Keratinocyte (primary cell): ENCODE results near the gene ETFA. TPM values are rescaled to one million over a fixed set of nuclear protein-coding genes. Genes with fewer than 3 reads are reported as not detected.

Source experiments
- DNase-seq: peaks from one replicate; pipeline ENCODE4 v3.0.0-alpha.2; 2011; ENCODE audit warnings: low read depth, missing footprints, low spot score
- FAIRE-seq: peaks from 2 replicates; lab custom pipeline; 2011; peaks lifted over from hg19 to GRCh38; lab: Jason Lieb, UNC
- H2AFZ ChIP-seq: 2 replicates; pipeline ENCODE4 v1.6.0; 2012; ENCODE audit warnings: low read length, control low read depth, inconsistent platforms; ENCODE audit not compliant: control insufficient read depth
- H3K27ac ChIP-seq: 2 replicates; pipeline ENCODE4 v1.5.1; 2011; ENCODE audit warnings: low read length; ENCODE audit not compliant: control insufficient read depth, insufficient read depth
- H3K27me3 ChIP-seq: 3 replicates; pipeline ENCODE4 v1.6.0; 2011; ENCODE audit warnings: low read length; ENCODE audit not compliant: control insufficient read depth, insufficient read depth; ENCODE audit errors: extremely low read depth
- H3K36me3 ChIP-seq, 2 experiments: 2 replicates in 1 of 2; 3 replicates in 1 of 2; pipeline ENCODE4 v1.5.1; 2011; ENCODE audit warnings: low read length in 2 of 2, mild to moderate bottlenecking in 1 of 2; ENCODE audit not compliant: control insufficient read depth in 2 of 2, insufficient read depth in 2 of 2; ENCODE audit errors: extremely low read depth in 1 of 2
- H3K4me1 ChIP-seq: 3 replicates; pipeline ENCODE4 v1.5.1; 2011; ENCODE audit warnings: low read length; ENCODE audit not compliant: control insufficient read depth, insufficient read depth; ENCODE audit errors: extremely low read depth
- H3K4me2 ChIP-seq: 3 replicates; pipeline ENCODE4 v1.6.0; 2011; ENCODE audit warnings: low read depth, low read length; ENCODE audit not compliant: control insufficient read depth, insufficient read depth; ENCODE audit errors: extremely low read depth
- H3K4me3 ChIP-seq, 3 experiments: fragments of 200-600 bp in 1 of 3; sonication (generic) in 1 of 3; 2 replicates in 2 of 3; 3 replicates in 1 of 3; pipeline ENCODE4 v1.5.1; 2011 to 2016; ENCODE audit warnings: low read length in 3 of 3, mild to moderate bottlenecking in 3 of 3, control low read depth in 2 of 3, inconsistent platforms in 1 of 3, low read depth in 1 of 3, mixed read lengths in 1 of 3, mixed run types in 1 of 3, moderate library complexity in 1 of 3; ENCODE audit not compliant: control insufficient read depth in 2 of 3, insufficient read depth in 2 of 3; ENCODE audit errors: extremely low read depth in 1 of 3
- H3K79me2 ChIP-seq: 2 replicates; pipeline ENCODE4 v1.6.0; 2012; ENCODE audit warnings: low read length; ENCODE audit not compliant: control insufficient read depth, insufficient read depth
- H3K9ac ChIP-seq: 3 replicates; pipeline ENCODE4 v1.6.0; 2011; ENCODE audit warnings: low read length; ENCODE audit not compliant: control insufficient read depth, insufficient read depth; ENCODE audit errors: extremely low read depth
- H3K9me1 ChIP-seq: 3 replicates; pipeline ENCODE4 v1.6.0; 2011; ENCODE audit warnings: low read length; ENCODE audit not compliant: control insufficient read depth, insufficient read depth; ENCODE audit errors: extremely low read depth
- H3K9me3 ChIP-seq: 2 replicates; pipeline ENCODE4 v1.5.1; 2012; ENCODE audit warnings: low read depth, low read length; ENCODE audit not compliant: control insufficient read depth
- H4K20me1 ChIP-seq: 3 replicates; pipeline ENCODE4 v1.6.0; 2011; ENCODE audit warnings: low read length; ENCODE audit not compliant: control insufficient read depth, insufficient read depth; ENCODE audit errors: extremely low read depth
- EZH2 ChIP-seq: IDR thresholded peaks from one replicate; pipeline ENCODE4 v1.6.1; 2012; ENCODE audit warnings: inconsistent platforms, mild to moderate bottlenecking, low read length, moderate library complexity
- dilution Hi-C: fragments of 300-500 bp; cut with MboI; formaldehyde crosslinking; loops from one replicate; pipeline ENCODE4 v1.7.0; 2020; ENCODE audit warnings: low sequenced_read_pairs; ENCODE audit not compliant: extremely low pct_ligation_motif_present
- polyA plus RNA-seq, 5 experiments: library from polyadenylated mRNA; depleted of rRNA in 3 of 5; stranded (reverse) in 3 of 5; stranded (forward) in 1 of 5; unstranded in 1 of 5; fragments of >200 nt; gene quantifications; 1 replicate in 1 of 5; 2 replicates in 3 of 5; 3 replicates in 1 of 5; pipeline versions ENCODE4 v1.2.1 to v1.2.3, GENCODE V29; 2011 to 2012; ENCODE audit warnings: missing spikeins in 2 of 5, low read depth in 1 of 5, low replicate concordance in 1 of 5
- TF ChIP-seq, protein P1 (sequence below), 3 experiments: IDR thresholded peaks in 1 of 3; conservative IDR thresholded peaks in 1 of 3; optimal IDR thresholded peaks in 1 of 3; 2 replicates in 2 of 3; 3 replicates in 1 of 3; pipeline versions ENCODE3 to v1.5.1; 2011; ENCODE audit warnings: low read length in 3 of 3, mild to moderate bottlenecking in 3 of 3, moderate library complexity in 2 of 3, control low read depth in 1 of 3, inconsistent platforms in 1 of 3; ENCODE audit not compliant: insufficient read depth in 2 of 3; ENCODE audit errors: extremely low read depth in 1 of 3

The ETFA gene
- polyA plus RNA-seq, 1 donor (not counting 4 experiments of a cell fraction or from before 2014, with no cell fraction given) = 230 TPM

DNA sequence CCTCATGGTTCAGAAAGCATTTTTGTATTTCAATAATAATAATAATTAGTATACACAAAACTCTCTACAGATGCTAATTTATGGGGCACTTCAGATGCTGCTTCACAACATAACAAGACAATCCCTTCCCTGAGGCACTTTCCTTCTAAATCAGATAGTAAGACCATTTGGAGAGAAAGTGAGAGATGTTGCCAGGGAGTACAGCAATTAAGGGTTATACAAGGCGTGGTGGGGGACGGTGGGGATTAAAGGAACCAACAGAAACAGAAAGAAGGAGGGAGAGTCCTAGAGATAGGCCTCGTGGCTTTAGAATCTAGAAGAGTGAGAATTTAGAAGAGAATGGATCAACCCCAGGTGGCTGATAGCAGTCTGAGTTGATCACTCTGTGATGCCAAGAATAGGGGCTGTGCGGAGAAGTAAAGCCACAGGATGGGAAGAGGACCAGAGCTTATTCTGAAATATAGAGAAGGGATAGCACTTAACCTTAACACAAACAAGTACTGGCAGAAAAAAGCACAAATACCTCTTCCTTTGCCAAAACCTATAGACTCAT is 76.9 kb downstream of the ETFA start:
- H3K27ac ChIP-seq = no peak overlapping the region
- no peak overlapping the region for H3K4me2 ChIP-seq
- TF ChIP-seq, protein P1, sequence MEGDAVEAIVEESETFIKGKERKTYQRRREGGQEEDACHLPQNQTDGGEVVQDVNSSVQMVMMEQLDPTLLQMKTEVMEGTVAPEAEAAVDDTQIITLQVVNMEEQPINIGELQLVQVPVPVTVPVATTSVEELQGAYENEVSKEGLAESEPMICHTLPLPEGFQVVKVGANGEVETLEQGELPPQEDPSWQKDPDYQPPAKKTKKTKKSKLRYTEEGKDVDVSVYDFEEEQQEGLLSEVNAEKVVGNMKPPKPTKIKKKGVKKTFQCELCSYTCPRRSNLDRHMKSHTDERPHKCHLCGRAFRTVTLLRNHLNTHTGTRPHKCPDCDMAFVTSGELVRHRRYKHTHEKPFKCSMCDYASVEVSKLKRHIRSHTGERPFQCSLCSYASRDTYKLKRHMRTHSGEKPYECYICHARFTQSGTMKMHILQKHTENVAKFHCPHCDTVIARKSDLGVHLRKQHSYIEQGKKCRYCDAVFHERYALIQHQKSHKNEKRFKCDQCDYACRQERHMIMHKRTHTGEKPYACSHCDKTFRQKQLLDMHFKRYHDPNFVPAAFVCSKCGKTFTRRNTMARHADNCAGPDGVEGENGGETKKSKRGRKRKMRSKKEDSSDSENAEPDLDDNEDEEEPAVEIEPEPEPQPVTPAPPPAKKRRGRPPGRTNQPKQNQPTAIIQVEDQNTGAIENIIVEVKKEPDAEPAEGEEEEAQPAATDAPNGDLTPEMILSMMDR (optimal IDR thresholded peaks at IDR 0.05 in 1 of 3, IDR thresholded peaks at IDR 0.05 in 1 of 3, conservative IDR thresholded peaks at IDR 0.05 in 1 of 3; ENCODE audit: extremely low read depth in 1 of 3, insufficient read depth in 2 of 3, low read length in 3 of 3) = no peak
- no peak for TF ChIP-seq EZH2
- H4K20me1 ChIP-seq = no peaks in the 10 kb centered on the region
- H3K36me3 ChIP-seq = peaks cover 4 to 6% of the 10 kb centered on the region in 2 experiments
- H3K79me2 ChIP-seq = no peaks in the 10 kb centered on the region
- H3K9ac ChIP-seq = no peak overlapping the region
- no peaks in the 10 kb centered on the region for H3K9me1 ChIP-seq
- H3K4me3 ChIP-seq = no peak overlapping the region
- no peak overlapping the region for H2AFZ ChIP-seq
- peaks cover 5% of the 10 kb centered on the region for H3K4me1 ChIP-seq
- FAIRE-seq = no peak
- dilution Hi-C loops = no loop called here
- no peaks in the 10 kb centered on the region for H3K9me3 ChIP-seq
- no peak for DNase-seq
- no peaks in the 10 kb centered on the region for H3K27me3 ChIP-seq

DNA sequence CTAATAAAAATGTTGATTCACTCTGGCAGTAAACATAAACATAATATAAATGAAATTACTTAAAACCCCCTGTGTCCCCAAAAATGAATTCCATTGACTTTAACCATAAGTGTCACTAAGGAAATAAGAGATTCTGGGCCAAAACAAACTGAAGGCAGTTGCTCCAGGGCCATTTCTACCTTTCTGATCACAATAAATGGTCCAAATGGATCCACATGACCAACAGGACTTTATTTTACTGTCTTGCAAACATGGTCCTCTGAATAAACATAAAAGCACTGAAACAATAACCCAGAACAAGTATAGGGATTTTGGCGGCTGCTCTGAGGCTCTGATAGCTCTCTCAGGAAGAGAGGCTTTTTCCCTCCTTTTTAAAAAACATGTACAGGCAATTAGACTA is 77.3 kb downstream of the ETFA start:
- H3K27me3 ChIP-seq = no peaks in the 10 kb centered on the region
- H3K9ac ChIP-seq = no peak overlapping the region
- no peaks in the 10 kb centered on the region for H4K20me1 ChIP-seq
- peaks cover 5% of the 10 kb centered on the region for H3K4me1 ChIP-seq
- H3K4me2 ChIP-seq = no peak overlapping the region
- no peak for DNase-seq
- H3K9me3 ChIP-seq = no peaks in the 10 kb centered on the region
- no peak overlapping the region for H3K4me3 ChIP-seq
- H3K27ac ChIP-seq = no peak overlapping the region
- TF ChIP-seq EZH2 = no peak
- TF ChIP-seq, protein P1 (optimal IDR thresholded peaks at IDR 0.05 in 1 of 3, IDR thresholded peaks at IDR 0.05 in 1 of 3, conservative IDR thresholded peaks at IDR 0.05 in 1 of 3; ENCODE audit: extremely low read depth in 1 of 3, insufficient read depth in 2 of 3, low read length in 3 of 3) = no peak
- no peak for FAIRE-seq
- dilution Hi-C loops = no loop called here
- peaks cover 4 to 6% of the 10 kb centered on the region in 2 experiments for H3K36me3 ChIP-seq
- H2AFZ ChIP-seq = no peak overlapping the region
- no peaks in the 10 kb centered on the region for H3K9me1 ChIP-seq
- no peaks in the 10 kb centered on the region for H3K79me2 ChIP-seq
